NCI-H774 (cell line): ENCODE measurements around the gene VPS8.
A peak's percentile ranks its signal among the peaks of the same experiment; 100 is the strongest.

Source experiments
- DNase-seq: peaks from one replicate; lab custom pipeline; 2025; lab: John Stamatoyannopoulos, UW

VPS8 gene

DNA sequence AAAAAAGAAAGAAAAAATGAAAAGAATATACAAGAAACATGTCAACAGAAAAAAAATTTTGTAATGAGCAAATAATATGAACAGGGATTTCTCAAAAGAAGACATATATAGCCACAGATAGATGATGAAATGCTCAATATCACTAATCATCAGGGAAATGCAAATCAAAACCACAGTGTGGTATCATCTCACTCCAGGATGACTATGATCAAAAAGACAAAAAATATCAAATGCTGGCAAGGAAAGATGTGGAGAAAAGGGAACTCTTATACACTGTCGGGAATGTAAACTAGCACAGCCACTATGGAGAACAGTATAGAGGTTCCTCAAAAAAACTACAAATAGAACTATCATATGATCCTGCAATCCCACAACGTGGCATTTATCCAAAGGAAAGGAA is 246.8 kb downstream of the VPS8 start:
- DNase-seq = no peak

DNA sequence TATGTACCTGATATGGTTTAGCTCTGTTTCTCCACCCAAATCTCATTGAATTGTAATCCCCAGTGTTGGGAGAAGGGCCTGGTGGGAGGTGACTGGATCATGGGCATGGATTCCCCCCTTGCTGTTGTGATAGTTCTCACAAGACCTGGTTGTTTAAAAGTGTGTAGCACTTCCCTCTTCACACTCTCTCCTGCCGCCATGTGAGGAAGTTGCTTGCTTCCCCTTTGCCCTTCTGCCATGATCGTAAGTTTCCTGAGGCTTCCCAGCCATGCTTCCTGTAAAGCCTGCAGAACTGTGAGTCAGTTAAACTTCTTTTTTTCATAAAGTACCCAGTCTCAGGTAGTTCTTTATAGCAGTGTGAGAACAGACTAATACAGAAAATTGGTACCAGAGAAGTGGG is 247.8 kb downstream of the VPS8 start:
- DNase-seq = no peak

DNA sequence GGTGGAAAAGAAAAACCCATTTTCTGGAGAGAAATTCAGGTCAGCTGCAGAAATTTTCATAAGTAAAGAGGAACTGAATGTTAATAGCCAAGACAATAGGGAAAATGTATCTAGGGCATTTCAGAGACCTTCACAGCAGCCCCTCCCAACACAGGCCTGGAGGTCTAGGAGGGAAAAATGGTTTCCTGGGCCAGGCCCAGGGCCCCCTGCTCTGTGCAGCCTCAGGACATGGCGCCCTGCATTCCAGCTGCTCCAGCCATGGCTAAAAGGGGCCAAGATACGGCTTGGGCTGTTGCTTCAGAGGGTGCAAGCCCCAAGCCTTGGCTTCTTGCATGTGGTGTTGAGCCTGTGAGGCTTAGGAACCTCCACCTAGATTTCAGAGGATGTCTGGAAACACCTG is 248.7 kb downstream of the VPS8 start:
- no peak for DNase-seq

DNA sequence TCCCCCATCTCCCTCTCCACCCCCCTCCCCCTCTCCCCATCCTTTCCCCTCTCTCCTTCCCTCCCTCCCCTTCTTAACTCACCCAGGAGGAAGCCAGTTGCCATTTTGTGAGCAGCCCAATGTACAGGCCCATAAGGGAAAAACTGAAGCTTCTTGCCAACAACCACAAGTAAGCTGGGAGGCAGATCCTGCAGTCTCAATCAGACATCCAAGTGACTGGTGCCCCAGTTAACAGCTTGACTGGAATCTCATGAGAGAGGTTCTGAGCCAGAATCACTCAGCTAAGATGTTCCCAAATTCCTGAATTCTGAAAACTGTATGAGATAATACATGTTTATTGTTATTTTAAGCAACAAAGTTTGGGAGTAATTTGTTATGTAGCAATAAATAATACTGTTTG is 250.2 kb downstream of the VPS8 start:
- no peak for DNase-seq

DNA sequence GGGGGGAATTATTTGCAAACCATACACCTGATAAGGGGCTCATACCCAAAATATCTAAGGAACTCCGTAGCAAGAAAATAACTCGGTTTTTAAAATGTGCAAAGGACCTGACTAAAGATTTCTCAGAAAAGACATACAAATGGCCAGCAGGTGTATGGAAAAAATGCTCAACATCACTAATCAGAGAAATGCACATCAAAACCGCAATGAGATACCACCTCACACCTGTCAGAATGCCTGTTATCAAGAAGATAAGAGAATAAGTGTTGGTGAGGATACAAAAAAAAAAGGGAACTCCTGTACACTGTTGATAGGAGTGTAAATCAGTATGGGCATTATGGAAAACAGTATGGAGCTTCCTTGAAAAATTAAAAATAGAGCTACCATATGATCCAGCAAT is 251.5 kb downstream of the VPS8 start:
- DNase-seq = no peak

DNA sequence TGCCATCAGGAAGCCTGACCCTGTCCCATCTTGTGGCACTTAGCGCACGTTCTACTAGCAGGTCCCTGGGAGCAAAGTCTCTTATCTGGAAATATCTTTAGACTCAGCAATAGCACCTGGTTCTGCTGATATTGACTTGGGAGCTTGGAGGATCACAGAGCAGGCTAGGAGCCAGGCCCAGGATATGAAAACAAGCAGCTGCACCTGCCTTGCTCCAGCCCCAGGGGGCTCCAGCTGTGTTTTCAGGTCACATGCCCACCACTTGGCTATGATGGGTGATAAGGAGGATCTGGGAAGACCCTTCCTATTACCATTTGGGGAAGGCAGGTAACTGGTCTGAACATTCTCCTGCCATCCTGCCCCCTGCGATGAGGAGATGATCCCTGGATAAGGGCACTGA is 253.1 kb downstream of the VPS8 start:
- no peak for DNase-seq

DNA sequence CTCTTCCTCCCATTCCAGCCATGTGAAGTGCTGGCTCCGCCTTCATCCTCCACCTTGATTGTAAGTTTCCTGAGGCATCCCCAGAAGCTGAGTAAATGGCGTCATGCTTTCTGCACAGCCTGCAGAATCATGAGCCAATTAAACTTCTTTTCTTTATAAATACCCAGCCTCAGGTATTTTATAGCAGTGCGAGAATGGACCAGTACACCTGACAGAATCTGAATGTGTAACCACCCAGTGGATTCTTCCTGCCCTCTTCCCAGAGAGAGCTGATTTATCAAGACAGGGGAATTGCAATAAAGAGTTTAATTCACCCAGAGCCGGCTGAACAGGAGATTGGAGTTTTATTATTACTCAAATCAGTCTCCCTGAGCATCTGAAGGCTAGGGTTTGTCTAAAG is 254.3 kb downstream of the VPS8 start:
- no peak for DNase-seq

DNA sequence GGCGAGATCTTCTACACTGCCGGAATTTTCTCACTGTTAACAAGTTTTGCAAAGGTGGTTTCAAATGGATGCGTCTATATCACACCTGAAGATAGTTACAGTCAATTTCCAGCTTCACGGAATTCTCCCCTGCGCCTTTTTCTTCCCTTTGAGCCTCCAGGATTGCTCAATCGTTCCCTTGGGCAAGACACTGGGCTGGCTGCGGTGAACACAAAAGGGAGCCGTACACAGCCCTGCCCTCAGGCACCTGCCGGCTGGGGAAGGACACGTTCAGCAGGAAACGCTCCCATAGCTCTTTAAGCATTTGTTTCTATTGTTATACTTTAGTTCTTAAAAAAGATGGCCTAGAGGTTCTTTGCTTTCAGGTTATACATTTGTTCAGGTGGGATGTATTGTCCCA is 255.2 kb downstream of the VPS8 start:
- no peak for DNase-seq

DNA sequence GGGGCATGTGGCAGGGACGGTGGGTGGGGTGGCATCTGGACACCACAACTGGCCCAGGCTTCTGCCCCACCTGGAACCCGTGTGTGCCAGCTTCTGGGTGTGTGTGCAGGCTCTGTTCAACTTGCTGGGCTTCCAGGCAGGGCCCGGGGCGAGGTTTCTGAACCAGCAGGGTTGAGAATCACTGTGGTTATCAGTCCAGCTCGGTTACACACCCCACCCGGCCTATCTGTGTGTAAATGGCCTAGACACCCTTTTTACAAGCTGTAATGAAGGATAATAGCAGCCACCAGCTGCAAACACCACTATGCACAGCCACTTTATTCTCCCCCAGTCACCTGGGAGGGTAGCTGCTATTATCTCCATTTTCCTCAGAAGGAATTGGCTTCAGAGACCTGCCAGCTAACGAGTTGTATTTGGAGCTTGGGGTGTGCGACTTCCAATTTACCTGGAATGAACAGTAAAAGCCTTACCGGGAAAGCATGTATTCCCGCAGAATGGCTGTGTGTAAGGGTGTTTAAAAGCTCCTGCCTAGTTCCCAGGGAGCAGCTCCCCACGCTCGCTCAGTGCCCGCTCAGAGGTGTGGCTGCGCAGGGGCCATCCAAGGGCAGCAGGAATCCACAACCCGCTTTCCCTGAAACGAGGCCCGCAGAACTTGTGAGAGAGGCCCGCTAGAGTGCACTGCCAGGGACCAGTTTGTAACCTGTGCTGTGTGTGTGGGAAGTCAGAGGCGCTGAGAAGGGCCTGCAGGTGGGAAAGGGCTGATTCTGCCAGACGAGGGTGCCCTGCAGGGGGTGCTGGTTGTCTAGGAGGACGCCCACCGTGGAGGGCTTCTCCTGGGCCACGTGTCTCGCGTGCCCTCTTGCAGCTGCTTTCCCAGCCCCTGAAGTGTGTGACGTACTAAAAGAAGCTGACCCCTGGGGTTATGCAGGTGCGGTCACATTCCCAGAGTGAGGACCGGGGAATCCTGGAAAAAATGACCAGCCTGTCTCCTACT is 257.4 kb downstream of the VPS8 start:
- no peak for DNase-seq

DNA sequence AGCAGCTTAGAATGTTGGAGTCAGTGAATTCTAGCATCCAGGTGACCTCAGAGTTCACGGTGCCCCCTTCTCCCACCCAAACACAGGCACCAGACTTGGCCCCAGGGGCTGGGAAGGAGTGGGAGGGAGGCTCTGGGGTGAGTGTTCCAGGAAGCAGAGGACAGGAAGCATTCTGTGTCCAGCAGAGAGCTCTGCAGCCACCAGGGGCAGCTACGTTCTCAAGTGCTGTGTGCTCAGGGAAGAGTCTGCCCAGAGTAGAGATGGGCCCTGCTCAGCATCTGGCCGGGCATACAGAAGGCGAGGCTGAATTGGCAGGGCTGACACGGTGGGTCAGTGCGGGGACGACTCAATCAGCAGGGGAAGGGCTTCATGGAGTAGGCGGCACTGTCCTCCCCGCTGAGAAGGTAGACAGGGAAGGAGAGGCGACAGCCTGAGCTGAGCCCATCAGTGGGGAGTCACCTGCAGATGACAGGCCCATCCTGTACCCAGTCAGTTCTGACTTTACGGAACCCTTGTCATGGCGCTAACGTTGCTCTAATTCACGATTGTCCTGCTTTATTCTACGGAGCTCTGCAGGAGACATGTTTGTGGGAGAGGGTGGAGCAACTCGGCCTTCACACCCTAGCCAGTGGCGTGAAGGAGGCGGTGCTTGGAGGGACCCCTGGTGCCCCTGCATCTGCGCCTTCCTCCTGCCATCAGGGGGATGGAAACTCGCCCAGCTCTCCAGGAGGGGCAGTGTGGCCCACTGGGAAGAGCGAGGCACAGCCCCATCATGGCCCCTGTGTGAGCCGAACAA is 258.7 kb downstream of the VPS8 start:
- DNase-seq = peak; percentile 4

DNA sequence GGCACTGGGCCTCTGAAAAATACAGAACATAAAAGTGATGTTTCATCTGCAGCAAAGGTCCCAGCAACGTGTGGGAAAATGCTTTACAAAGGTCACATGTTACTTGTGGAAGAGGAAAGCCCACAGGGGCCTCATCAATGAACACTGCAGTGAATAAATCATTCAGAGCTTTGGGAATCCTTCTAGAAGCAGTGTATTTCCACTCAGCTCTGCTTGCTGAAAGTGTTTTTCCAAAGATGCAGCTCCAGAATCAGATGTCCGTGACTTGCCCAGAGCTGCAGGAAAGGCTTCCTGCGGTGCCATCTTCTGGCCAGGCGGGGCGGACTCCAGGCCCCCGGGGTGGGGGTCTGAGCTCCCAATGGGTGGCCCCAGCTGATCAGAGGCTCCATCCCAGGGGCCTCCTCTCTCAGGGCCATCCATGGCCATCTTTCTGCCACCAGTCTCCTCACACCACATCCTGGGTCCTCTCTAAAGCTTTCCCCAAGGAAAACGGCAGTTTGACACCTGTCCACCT is 259.4 kb downstream of the VPS8 start:
- DNase-seq = no peak

DNA sequence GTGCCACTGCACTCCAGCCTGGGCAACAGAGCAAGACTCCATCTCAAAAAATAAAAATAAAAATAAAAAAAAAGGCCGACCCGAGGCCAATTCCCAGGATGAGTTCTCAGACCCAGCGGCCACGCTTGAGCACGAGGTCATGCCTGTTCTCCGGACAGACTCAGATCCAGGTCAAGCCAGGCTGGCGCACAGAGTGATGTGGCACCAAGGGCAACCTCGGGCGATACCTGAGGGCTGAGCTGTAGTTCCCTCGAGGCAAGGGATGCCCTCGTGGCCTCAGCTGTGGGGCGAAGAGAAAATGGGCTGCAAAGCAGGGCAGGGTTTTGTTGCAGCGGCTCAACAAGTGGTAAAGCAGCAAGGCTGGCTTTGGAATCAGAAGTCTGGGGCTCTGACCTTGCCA is 263.6 kb downstream of the VPS8 start:
- no peak for DNase-seq

DNA sequence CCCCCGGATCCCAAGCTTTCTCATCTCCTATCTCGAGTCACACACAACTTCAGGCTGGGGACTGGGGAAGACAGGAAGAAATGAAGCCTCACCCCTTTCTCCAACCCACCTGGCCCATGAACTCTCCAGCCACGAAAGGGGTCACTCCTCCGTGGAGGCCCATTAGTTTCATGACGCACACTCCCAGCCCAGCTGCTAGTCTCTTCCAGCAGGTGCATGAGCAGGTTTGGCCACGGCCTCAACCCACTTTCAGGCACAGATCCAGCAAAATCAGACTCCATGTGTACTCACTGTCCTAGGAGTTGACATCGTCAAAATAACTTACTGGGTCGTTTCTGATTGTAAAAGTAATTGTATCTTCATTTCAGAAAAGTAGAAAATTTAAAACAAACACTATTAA is 264.3 kb downstream of the VPS8 start:
- peak; percentile 54 for DNase-seq

DNA sequence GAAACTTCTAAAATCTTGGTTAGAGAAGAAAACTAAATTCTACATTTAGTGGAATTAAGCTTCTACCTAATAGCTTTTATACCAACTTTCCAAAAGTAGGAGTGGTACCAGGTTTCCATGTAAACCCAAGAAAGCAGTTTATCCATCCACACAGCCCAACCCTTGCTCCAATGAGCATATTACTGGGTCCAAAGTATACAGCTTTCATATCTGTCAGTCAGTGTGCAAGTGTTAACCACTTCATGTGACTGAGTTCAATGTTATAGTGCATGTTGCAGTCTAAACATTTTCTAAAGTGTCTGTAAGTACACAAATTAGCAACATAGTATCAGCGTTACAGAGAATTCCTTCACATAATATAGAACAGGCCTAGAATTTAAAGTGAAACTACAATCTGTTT is 267.7 kb downstream of the VPS8 start:
- DNase-seq = no peak

DNA sequence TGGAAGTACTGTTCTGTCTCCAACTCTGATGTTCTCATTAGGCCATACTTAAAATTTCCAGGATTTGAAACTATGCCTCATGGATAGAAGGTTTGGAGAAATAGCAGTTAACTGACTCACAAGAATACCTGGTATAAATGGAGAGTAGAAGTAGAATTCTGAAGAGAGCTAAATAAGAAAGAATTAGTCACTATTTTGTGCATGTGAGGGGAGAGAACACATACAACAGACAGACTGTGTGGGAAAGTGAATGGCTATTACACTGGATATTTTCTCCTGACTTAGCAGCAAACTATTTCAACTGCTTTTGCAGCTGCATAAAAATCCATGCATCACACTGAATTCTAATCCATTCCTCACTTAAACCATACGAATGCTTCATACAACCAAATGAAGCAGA is 269.6 kb downstream of the VPS8 start:
- DNase-seq = no peak

DNA sequence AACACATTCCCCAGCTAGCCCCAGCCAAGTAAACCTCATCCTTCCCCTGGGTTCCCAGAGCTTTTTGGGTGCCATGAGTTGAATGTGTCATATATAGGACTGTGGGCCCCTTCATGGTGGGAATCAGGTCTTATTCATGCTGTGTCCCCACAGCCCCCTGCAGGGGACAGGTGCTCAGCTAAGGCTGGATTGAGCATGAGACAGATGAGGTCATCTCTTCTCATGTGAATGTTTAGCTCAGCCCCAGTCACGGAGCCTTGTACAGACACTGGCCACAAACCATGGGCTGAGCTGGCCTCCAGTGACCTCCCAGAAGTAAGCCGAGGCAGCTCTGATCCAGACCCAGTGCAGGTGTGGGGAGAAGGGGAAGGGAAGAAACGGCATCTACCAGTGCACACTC is 270.2 kb downstream of the VPS8 start:
- DNase-seq = no peak

DNA sequence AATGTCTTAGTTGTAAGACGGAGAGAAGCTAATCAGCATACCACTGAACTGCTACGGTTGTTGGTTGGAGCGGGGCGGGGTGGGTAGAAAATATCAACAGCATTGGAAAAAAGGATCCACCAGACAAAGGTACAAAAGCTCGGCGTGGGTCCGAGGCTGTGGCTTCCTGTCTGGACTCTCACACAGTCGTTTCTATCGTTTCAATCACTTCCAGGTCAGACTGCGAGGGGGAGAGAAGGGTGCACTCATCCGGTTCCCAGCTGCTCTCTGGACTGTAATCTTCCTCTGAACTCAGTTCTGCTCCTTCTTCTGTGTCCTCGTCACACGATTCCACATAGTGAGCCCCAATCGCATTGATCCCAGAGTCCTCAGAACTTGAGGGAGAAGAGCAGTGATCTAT is 270.9 kb downstream of the VPS8 start:
- no peak for DNase-seq

DNA sequence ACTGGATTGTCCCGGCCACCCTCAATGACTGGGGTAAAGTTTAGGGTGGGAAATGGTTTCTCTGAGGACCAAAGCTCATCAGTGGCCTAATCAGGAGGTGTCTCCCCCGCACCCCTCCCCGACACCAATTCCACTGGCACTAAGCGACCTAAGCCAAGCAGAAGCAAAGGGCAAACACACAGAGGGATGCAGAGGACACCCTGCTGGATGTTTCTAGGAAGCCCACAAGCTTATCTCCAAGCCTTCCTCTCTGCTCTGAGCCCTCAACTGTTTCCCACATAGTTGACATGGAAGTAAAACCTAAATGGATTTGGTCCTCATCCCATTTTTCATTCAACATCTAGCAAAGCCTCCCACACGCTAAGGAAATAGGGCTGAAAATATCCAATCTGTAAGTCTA is 272.4 kb downstream of the VPS8 start:
- no peak for DNase-seq

DNA sequence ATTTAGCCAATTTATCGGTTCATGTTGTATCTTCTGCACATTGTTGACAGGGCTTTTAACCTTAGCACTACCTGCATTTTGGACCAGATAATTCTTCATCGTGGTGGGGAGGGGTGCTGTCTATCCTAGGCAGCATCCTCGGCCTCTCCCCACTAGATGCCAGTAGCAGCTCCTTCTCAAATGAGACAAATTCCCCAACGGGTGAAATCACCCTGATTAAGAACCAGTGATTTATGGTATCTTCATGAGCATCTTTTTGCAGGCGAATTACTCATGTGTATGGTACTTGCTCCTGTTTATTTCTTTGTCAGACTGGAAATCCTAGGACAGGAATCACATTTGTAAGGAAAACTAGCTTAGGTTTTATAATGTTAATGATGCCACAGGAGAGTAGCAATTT is 272.9 kb downstream of the VPS8 start:
- no peak for DNase-seq

DNA sequence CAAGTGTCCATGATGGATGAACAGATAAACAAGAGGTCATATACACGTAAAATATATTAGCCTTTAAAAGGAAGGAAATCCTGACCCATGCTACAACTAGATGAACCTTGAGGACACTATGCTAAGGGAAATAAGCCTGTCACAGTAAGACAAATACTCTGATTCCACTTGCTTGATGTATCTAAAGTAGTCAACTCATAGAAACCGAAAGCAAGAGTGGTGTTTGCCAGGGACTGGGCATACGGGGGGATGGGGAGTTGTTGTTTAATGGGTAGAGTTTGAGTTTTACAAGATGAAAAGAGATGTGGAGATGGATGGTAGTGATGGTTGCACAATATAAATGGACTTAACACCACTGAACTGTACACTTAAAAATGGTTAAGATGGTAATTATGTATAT is 275.5 kb downstream of the VPS8 start:
- no peak for DNase-seq

DNA sequence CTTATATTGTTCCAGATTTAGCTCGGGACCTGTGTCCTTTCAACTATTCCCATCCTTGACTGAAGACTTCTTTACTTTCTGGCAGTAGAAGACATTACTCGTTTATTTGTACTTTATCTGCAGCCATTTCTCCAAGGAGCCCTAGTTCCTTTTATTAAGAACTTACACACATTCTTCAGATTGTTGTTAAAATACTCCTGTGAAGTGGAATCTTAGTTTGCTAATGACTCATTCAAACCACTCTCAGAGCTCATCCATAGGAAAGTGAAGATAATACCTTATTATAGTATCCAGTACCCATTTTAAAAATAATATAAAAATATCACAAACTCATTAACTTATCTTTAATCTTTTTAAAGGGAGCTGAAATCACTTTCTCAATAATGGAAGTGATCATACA is 277.4 kb downstream of the VPS8 start:
- DNase-seq = no peak

DNA sequence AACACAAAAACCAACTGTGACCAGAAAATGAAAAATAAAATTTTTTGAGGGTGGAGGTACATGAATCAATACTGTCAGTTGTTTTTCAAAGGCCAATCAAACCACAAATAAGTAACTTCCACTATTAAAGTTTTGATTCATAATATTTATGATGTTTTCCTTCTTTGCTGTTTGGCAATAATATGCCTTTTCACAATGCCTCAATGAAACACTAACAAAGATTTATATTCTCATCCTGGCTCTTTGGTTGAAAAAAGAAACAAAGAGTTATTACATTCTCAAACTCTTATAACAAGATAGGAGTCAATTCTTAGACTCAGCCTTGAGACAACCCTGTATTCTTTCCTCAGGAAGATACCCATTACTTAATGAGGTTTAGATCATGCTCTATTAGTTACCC is 277.8 kb downstream of the VPS8 start:
- DNase-seq = no peak

DNA sequence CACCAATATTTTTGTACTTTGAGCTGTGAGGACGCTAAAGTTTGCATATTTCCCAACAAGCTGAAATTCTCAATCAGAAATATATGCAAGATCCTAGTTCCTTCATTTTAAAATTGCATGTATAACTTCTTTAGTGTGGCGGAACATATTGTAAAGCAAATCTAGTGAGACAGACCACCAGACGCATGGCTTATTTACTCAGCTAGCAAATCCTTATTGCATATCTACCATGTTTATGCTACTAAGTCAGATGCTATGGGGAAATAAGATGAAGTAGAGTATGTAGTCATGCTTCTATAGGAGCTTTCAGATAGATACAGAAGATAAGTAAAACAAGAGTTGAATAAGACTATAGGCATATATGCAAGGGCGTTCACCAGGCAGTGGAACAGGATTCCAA is 278.8 kb downstream of the VPS8 start:
- DNase-seq = no peak
